Activated CD4-positive, alpha-beta memory T cell treated with anti-CD3 and anti-CD28 coated beads for 36 hours (primary cell): ENCODE results near the gene CD248. TPM values are rescaled to one million over a fixed set of nuclear protein-coding genes. Genes with fewer than 3 reads are reported as not detected.

Experiments
- CTCF ChIA-PET: fragments of 350-600 bp; sonication (Branson Sonifier 250); formaldehyde crosslinking; loops from one replicate; lab custom pipeline; 2021; ENCODE audit warnings: antibody characterized with exemption, inconsistent platforms; lab: Charles Lee
- POLR2A ChIA-PET: fragments of 350-600 bp; sonication (Branson Sonifier 250); formaldehyde crosslinking; loops from one replicate; lab custom pipeline; 2021; ENCODE audit warnings: antibody characterized with exemption; lab: Charles Lee
- DNase-seq: peaks from one replicate; pipeline ENCODE4 v3.0.0-alpha.2; 2020
- H3K27ac Mint-ChIP-seq: one replicate; pipeline ENCODE4 v1.8.0; 2021; ENCODE audit warnings: mixed read lengths
- H3K27me3 Mint-ChIP-seq: one replicate; pipeline ENCODE4 v1.8.0; 2021; ENCODE audit warnings: mixed read lengths
- H3K36me3 Mint-ChIP-seq: one replicate; pipeline ENCODE4 v1.8.0; 2021; ENCODE audit warnings: mixed read lengths
- H3K4me1 Mint-ChIP-seq: one replicate; pipeline ENCODE4 v1.8.0; 2021; ENCODE audit warnings: low read depth, mixed read lengths
- H3K4me3 Mint-ChIP-seq: one replicate; pipeline ENCODE4 v1.8.0; 2021; ENCODE audit warnings: mild to moderate bottlenecking, mixed read lengths
- H3K9me3 Mint-ChIP-seq: one replicate; pipeline ENCODE4 v1.8.0; 2021; ENCODE audit warnings: mixed read lengths
- intact Hi-C: fragments of 100-400 bp; cut with micrococcal nuclease; formaldehyde crosslinking; loops from one replicate; pipeline ENCODE4 v1.15.1; 2023
- total RNA-seq, 2 experiments: library from RNA; stranded (reverse); gene quantifications; one replicate each; pipeline ENCODE4 v1.2.3, GENCODE V29; 2021

CD248 gene
- total RNA-seq, 2 experiments from 2014 or later, result not detected

DNA sequence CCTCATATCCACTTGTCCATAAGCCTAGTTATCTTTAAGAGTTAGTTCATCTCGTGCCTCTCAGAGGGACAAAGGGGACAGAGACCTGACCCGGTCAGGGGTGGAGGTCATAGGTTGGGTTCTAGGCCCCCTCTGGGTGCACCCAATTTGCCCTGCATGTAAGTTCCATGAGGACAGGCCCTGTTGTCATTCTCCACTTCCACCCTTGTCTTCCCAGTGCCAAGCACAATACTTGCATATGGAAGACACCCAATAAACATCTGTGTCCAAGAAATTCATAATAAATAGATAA is 26.6 kb downstream of the CD248 start:
- Mint-ChIP-seq H3K9me3 (no peaks in the 10 kb centered on the region), H3K4me3 (peak overlapping the region; percentile 87), H3K27ac (no peak overlapping the region), H3K4me1 (peaks cover 33% of the 10 kb centered on the region), H3K36me3 (no peaks in the 10 kb centered on the region), H3K27me3 (peaks cover 13% of the 10 kb centered on the region)
- CTCF ChIA-PET, result interaction anchor here (1.2 to 1.6 kb wide), 3 partner anchors 8 to 96 kb away, joined by 3 to 9 read pairs (median 7); no protein-coding TSS in a partner anchor
- DNase-seq, result no peak
- POLR2A ChIA-PET, result interaction anchor here (1.5 kb wide), 1 partner anchor 55 kb away, joined by 4 read pairs; the partner anchor contains the start of gene BRMS1
- intact Hi-C loops, result no loop called here

DNA sequence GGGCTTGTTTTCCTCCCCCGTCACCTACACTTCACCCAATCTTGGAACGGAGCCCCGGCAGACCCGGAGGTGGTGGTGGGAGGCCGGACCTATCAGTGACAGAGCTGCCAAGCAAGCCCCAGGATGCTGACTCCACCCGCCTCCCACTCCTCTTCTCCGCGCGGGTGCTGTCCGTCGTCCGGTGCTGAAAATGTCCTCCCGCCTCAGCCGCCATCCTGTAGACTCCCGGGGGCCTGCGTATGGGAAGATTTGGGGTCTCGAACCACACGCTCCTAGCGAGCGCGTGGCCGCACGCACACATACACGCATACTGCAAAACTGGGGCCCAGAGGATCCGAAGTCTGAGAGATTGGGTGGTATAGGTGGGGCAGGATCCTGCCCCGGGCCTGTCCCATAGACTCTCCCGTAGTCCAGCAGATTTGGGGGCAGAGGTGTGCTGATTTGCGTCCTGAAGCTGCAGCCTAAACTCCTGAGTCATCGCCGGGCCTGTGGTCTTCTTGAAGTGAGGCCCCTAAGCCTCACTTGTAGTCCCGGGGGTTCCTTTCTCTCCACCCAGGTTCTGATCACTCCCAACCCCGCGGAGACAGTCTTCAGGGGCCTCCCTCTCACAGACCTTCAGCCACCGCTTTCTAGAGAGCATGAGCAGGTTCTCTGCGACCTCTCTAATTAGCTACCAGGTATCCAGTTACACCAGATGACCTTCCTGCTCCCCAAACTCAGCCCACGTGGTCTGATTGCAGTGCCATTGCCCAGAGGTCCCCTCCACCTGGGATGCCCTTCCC is 27.1 kb downstream of the CD248 start:
- POLR2A ChIA-PET, result interaction anchor here (1.2 to 2.9 kb wide), 9 partner anchors 19 to 349 kb away, joined by 3 to 17 read pairs (median 3); partner anchors contain the start of genes BRMS1, MRPL11, RAB1B and RBM4
- peaks cover 33% of the 10 kb centered on the region for H3K4me1 Mint-ChIP-seq
- peaks cover 13% of the 10 kb centered on the region for H3K27me3 Mint-ChIP-seq
- CTCF ChIA-PET, result interaction anchor here (0.7 to 2.2 kb wide), 12 partner anchors 10 to 149 kb away, joined by 3 to 25 read pairs (median 4); partner anchors contain the start of gene MRPL11
- H3K9me3 Mint-ChIP-seq, result no peaks in the 10 kb centered on the region
- peak; percentile 91 for DNase-seq
- peak overlapping the region; percentile 91 for H3K27ac Mint-ChIP-seq
- H3K36me3 Mint-ChIP-seq, result no peaks in the 10 kb centered on the region
- H3K4me3 Mint-ChIP-seq, result peak overlapping the region; percentile 87
- intact Hi-C loops, result loop anchor here (1.0 kb wide), 3 partner anchors 21 to 132 kb away; partner anchors contain the start of genes NPAS4 and RAB1B

DNA sequence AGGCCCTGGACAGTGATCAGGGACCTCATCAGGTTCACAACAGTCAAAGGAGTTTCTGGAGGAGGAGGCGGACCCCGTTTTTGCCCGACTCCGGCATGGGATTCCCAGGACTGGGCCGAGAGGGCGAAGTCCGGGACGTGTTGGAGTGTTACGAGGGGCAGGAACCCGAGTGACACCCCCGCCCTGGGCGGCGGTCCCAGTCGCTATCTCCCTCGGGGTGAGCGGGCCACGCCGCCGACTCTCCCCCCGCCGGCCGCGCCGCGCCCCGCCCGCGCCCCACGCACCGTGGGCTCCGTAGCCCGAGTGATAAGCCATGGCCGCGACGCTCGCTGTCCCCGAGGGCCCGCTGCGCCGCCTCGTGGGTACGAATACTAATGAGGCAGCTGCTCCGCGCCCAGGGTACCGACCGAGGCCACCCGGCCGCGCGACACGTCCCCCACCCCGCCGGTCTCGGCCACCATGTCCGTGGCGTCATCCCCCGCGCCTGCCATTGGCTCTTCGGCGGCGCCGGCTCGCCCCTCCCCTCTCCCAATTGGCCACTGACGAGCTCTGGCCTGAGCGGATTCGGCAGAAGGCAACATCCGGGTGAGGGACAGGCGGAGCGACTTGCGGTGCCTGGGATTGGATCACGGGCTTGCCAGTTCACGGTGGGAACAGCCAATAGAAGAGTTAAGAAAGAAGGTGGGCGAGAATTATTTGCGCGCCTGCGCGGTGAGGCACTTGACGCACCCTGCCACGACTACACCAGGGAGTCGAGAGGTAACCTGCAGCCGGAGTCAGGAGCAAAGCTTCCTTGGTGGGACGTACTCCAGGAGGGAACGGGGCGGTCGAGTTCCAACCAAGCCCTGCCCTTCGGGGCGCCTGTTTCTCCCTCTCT is 27.9 kb downstream of the CD248 start, which contains the start of gene YIF1A:
TSS of gene YIF1A (minus strand) at position 473 of the 877 bp plus-strand sequence. CDS start at position 315, 158 bp downstream.
- intact Hi-C loops, result loop anchor here (1.0 kb wide), 3 partner anchors 21 to 132 kb away; partner anchors contain the start of genes NPAS4 and RAB1B

DNA sequence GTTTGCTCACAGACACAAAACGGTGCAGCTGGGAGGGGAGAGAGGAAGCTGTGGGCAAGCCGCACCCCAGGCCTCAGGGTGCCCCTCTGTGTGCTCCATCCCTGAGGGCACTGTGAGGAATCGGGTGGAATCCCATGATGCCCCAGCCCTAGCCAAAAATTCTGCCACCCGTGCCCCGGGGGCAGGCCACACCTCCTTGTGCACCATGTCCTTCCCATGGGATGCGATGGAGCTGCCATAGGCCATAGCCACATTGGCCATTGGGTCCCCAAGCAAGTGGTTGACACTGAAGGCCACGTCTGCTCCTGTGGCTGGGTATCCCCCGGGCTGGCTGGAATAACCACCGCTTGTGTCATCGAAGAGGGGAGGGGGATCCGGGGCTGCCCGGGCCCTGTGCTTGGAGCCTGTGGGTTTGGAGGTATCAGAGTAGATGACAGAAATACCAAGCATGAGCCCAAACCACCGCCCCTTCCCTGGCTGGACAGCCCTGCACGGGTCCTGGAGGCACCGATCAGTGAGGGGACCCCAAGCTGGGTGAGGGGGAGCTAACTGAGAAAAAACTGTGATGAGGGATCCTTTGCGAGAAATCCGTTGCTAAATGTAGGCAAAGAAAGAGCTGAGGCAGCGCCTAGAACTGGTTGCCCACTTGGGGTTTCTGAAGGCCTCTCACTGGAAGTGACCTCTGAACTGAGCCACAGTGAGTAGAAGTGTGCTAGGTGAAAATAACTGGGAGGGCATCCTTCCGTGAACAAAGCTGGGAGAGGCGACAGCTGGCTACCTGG is 28.8 kb downstream of the CD248 start:
- intact Hi-C loops, result no loop called here
- no peaks in the 10 kb centered on the region for H3K36me3 Mint-ChIP-seq
- H3K4me1 Mint-ChIP-seq, result peaks cover 36% of the 10 kb centered on the region
- peaks cover 6% of the 10 kb centered on the region for H3K27me3 Mint-ChIP-seq
- POLR2A ChIA-PET, result interaction anchor here (1.0 to 2.9 kb wide), 9 partner anchors 12 to 57 kb away, joined by 3 to 17 read pairs (median 3); partner anchors contain the start of genes BRMS1 and RAB1B
- CTCF ChIA-PET, result interaction anchor here (1.2 to 2.2 kb wide), 6 partner anchors 8 to 151 kb away, joined by 3 to 25 read pairs (median 4); partner anchors contain the start of gene MRPL11
- peak overlapping the region; percentile 87 for H3K4me3 Mint-ChIP-seq
- peak overlapping the region; percentile 74 for H3K27ac Mint-ChIP-seq
- DNase-seq, result no peak
- no peaks in the 10 kb centered on the region for H3K9me3 Mint-ChIP-seq

More for the DNA sequence above, 27.9 kb downstream of the CD248 start, which contains the start of gene YIF1A:
- Mint-ChIP-seq H3K27ac (peak within 1 kb of the TSS; percentile 91), H3K27me3 (peaks cover 12% of the 10 kb centered on the region), H3K4me1 (peaks cover 33% of the 10 kb centered on the region), H3K4me3 (peak within 1 kb of the TSS; percentile 87), H3K9me3 (no peaks in the 10 kb centered on the region), H3K36me3 (no peaks in the 10 kb centered on the region)
- ChIA-PET POLR2A (interaction anchor here (1.0 to 2.9 kb wide), 13 partner anchors 11 to 350 kb away, joined by 3 to 17 read pairs (median 3); partner anchors contain the start of genes BRMS1, MRPL11, RAB1B and RBM4), CTCF (interaction anchor here (0.7 to 2.2 kb wide), 11 partner anchors 9 to 150 kb away, joined by 3 to 25 read pairs (median 4); partner anchors contain the start of gene MRPL11)
- DNase-seq, result peak; percentile 99

DNA sequence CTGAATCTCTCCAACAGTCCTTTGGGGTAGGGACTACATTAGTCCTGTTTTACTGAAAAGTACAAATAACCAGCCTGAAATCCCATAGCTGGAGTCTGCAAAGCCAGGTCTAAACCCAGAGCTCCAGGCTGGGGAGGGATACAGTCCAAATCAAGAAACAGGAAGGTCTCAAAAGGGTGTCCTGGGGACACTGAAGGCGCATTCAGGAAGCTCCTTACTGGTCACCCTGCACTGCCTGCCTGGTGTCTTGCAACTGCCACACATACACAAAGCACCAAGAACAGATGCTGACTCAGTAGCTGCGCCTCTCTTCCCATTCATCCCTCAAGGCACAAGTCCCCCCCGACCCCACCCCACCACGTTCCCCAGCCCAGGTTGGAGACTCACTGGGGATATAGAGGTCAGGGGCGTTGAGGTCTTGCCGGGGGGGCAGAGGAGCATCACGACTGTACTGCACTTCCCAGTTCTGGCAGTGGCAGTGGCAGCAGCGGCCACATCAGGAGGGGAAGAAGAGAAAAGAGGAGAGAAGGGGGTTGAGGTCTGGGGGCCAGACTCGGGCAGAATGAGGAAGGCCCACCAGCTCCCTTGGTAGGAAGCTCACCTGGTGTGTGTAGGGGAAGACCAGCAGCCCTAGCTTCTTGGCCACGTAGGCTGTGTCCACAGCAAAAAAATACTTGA is 29.5 kb downstream of the CD248 start:
- peak overlapping the region; percentile 87 for H3K4me3 Mint-ChIP-seq
- DNase-seq, result no peak
- no peaks in the 10 kb centered on the region for H3K27me3 Mint-ChIP-seq
- ChIA-PET CTCF (interaction anchor here (1.2 kb wide), 1 partner anchor 22 kb away, joined by 3 read pairs; no protein-coding TSS in a partner anchor), POLR2A (interaction anchor here (1.0 to 2.9 kb wide), 3 partner anchors 10 to 19 kb away, joined by 3 to 17 read pairs (median 3); partner anchors contain the start of gene RAB1B)
- intact Hi-C loops, result no loop called here
- no peaks in the 10 kb centered on the region for H3K9me3 Mint-ChIP-seq
- H3K36me3 Mint-ChIP-seq, result no peaks in the 10 kb centered on the region
- no peak overlapping the region for H3K27ac Mint-ChIP-seq
- H3K4me1 Mint-ChIP-seq, result peaks cover 38% of the 10 kb centered on the region

DNA sequence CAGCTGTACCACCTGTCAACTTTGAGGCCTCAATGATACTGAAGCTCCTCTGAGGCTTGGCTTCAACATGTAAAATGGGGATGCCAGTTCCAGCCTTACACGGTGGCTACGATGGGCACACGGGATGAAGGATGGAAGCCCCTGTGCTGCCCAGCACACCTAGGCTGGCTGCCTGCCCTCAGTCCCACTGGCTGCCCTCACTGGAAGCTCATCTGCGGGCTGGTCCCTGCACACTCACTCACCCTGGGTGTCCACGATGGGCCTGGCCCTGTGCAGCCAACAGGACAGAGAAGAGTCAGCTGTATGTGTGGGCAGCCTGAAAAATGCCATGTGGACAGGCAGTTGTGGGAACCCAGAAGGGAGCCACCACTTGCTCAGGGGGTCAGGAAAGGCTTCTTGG is 30.1 kb downstream of the CD248 start:
- H3K4me3 Mint-ChIP-seq, result no peak overlapping the region
- H3K36me3 Mint-ChIP-seq, result no peaks in the 10 kb centered on the region
- H3K9me3 Mint-ChIP-seq, result no peaks in the 10 kb centered on the region
- no peaks in the 10 kb centered on the region for H3K27me3 Mint-ChIP-seq
- DNase-seq, result no peak
- ChIA-PET CTCF (interaction anchor here (1.0 to 1.2 kb wide), 2 partner anchors 21 to 25 kb away, joined by 3 read pairs; no protein-coding TSS in a partner anchor), POLR2A (interaction anchor here (1.0 to 2.9 kb wide), 2 partner anchors 10 to 18 kb away, joined by 3 to 17 read pairs; partner anchors contain the start of gene RAB1B)
- intact Hi-C loops, result no loop called here
- H3K27ac Mint-ChIP-seq, result no peak overlapping the region
- H3K4me1 Mint-ChIP-seq, result peaks cover 43% of the 10 kb centered on the region

DNA sequence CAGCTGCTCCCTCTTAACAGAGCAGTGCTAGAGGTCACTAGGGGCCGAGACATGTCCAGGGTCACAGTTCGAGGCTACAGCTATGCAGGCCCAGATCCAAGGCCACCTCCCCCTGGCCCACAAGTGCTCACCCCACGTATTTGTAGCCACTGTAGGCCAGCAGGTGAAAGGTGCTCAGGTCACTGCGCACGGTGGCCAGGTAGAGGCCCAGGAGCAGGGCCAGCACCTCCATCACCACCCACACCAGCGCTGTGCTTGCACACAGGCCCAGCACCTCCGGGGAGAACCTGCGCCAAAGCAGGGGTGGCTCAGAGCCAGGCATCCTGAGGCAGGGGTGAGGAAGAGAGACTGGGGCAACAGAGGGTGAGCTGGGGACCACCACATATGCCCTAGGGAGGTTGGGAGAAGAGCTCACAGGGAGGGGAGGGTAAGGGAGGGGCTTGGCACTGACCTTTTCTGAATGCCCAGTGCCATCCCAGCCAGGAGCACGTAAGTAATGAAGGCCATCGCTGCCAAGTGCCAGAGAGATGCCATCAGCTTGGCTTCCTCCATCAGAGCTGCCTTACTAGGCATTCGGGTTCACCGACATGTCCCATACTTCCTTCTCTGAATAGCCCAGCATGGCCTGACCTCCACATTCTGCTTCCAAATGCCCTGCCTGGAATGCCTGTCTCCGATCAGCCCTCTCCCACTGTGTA is 31.4 kb downstream of the CD248 start:
- intact Hi-C loops, result no loop called here
- peaks cover 40% of the 10 kb centered on the region for H3K4me1 Mint-ChIP-seq
- no peaks in the 10 kb centered on the region for H3K36me3 Mint-ChIP-seq
- H3K27me3 Mint-ChIP-seq, result no peaks in the 10 kb centered on the region
- no peaks in the 10 kb centered on the region for H3K9me3 Mint-ChIP-seq
- no peak overlapping the region for H3K27ac Mint-ChIP-seq
- ChIA-PET CTCF (interaction anchor here (1.0 kb wide), 1 partner anchor 26 kb away, joined by 3 read pairs; no protein-coding TSS in a partner anchor), POLR2A (no interaction called here)
- H3K4me3 Mint-ChIP-seq, result no peak overlapping the region
- no peak for DNase-seq

DNA sequence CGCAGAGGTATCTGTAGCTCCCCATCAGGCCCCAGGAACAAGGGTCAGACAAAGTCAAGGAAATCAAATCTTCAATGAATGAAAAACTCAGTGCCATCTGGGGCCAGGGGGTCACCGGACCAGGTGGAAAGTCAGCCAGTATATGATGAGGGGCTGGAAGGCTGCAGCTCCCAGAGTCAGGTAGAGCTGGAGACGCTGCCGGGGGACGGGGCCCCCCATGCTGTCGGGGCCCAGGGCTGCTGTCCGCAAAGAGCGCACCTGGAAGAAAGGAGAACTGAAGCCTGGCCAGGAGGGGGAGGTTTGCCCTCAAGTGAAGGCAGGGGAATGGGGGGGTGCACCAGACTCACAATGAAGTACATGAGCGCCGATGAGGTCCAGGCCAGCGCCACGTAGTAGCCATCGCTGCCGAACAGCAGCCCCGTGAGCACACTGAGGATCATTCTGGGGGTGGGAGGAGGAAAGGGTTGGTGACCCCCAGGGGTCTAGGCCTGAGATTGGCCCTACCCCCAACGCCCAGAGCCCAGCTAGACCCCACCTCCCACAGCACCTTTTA is 32.2 kb downstream of the CD248 start:
- POLR2A ChIA-PET, result no interaction called here

DNA sequence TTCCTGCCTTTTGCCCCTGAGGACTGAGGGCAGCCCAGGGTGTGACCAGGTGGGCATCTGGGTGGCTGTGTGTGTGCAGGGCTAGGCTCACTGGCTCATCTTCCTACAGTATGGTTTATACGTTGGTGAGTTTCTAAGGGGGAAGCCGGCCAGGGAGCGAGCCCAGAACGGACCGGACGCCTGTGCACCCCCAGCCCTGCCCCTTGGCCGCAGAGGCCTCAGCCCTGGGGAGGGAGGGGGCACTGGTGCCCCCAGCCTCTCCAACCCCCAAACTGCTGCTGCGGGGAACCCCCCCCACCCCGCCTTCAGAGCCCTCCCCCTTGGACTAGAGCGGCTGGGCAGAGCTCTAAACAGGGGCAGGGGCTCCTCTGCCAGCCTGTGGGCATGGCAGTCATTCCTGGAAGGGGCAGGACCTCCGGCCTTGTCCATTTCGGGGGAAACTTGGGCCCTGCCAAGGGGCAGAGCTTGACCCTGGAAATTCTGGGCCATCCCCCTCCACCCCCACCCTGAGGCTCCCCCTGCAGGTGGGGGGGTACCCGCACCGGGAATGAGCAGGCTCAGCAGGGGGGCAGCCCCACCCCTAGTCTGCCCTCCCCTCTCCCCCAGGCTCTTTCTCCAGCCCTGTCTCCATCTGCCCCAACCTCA is 33.3 kb downstream of the CD248 start:
- POLR2A ChIA-PET, result interaction anchor here (1.5 to 1.9 kb wide), 2 partner anchors 16 to 62 kb away, joined by 4 to 6 read pairs; no protein-coding TSS in a partner anchor
- no peak overlapping the region for H3K27ac Mint-ChIP-seq
- H3K27me3 Mint-ChIP-seq, result no peaks in the 10 kb centered on the region
- CTCF ChIA-PET, result interaction anchor here (0.9 to 3.1 kb wide), 7 partner anchors 11 to 61 kb away, joined by 3 to 22 read pairs (median 7); partner anchors contain the start of gene RAB1B
- no peak for DNase-seq
- no peaks in the 10 kb centered on the region for H3K36me3 Mint-ChIP-seq
- H3K9me3 Mint-ChIP-seq, result no peaks in the 10 kb centered on the region
- H3K4me1 Mint-ChIP-seq, result peaks cover 32% of the 10 kb centered on the region
- intact Hi-C loops, result no loop called here
- no peak overlapping the region for H3K4me3 Mint-ChIP-seq

More for the DNA sequence above, 32.2 kb downstream of the CD248 start:
- peaks cover 32% of the 10 kb centered on the region for H3K4me1 Mint-ChIP-seq
- H3K9me3 Mint-ChIP-seq, result no peaks in the 10 kb centered on the region
- CTCF ChIA-PET, result no interaction called here
- H3K4me3 Mint-ChIP-seq, result no peak overlapping the region
- no peak for DNase-seq
- intact Hi-C loops, result no loop called here
- no peaks in the 10 kb centered on the region for H3K27me3 Mint-ChIP-seq
- H3K27ac Mint-ChIP-seq, result no peak overlapping the region
- H3K36me3 Mint-ChIP-seq, result no peaks in the 10 kb centered on the region
